ENCODE data around the gene DNAJC22.

GRCh38 chr12:49322708-49323523 lies 23.8 kb upstream of the DNAJC22 start, which contains the start of gene TROAP:
- no peak for TF ChIP-seq CTCF (conservative IDR thresholded peaks at IDR 0.05 in 1 of 2, IDR thresholded peaks at IDR 0.05 in 1 of 2; ENCODE audit: low read depth in 1 of 2, low read length in 2 of 2)
- TF ChIP-seq EZH2 (IDR thresholded peaks at IDR 0.05; ENCODE audit: low read length, missing control alignments), result no peak

Measured in fibroblast of lung (primary cell).